Calu3 (cell line): Measurements from ENCODE around the gene KLHL6. TPM values are rescaled to one million over a fixed set of nuclear protein-coding genes. Genes with fewer than 3 reads are reported as not detected.
"Not testable (repeated sequence)": the region's sequence is repeated elsewhere in the genome, so short reads cannot be mapped to it uniquely, and the experiment has no call there.

Source experiments
- BruUV-seq: library from RNA; stranded (reverse); fragments of 400-500 nt; replicated peaks from 2 replicates; lab custom pipeline; 2021; lab: Mats Ljungman, UMichigan
- CTCF ChIA-PET: fragments of 300-600 bp; sonication (Branson Sonifier 250); formaldehyde crosslinking; loops from one replicate; lab custom pipeline; 2022; ENCODE audit warnings: antibody characterized with exemption; lab: Charles Lee
- DNase-seq: peaks from one replicate; pipeline ENCODE4 v3.0.0; 2022
- H3K27ac Mint-ChIP-seq: one replicate; pipeline ENCODE4 v1.8.0; 2022; ENCODE audit warnings: mixed read lengths; ENCODE audit not compliant: unreplicated experiment
- H3K27me3 Mint-ChIP-seq: one replicate; pipeline ENCODE4 v1.8.0; 2022; ENCODE audit warnings: mixed read lengths; ENCODE audit not compliant: unreplicated experiment
- H3K36me3 Mint-ChIP-seq: one replicate; pipeline ENCODE4 v1.8.0; 2022; ENCODE audit warnings: mild to moderate bottlenecking, moderate library complexity, mixed read lengths; ENCODE audit not compliant: insufficient read depth, unreplicated experiment
- H3K4me1 Mint-ChIP-seq: one replicate; pipeline ENCODE4 v1.8.0; 2022; ENCODE audit warnings: mild to moderate bottlenecking, low read depth, mixed read lengths; ENCODE audit not compliant: unreplicated experiment
- H3K4me3 Mint-ChIP-seq: one replicate; pipeline ENCODE4 v1.8.0; 2022; ENCODE audit warnings: mild to moderate bottlenecking, low read depth, moderate library complexity, mixed read lengths; ENCODE audit not compliant: unreplicated experiment
- H3K9me3 Mint-ChIP-seq: one replicate; pipeline ENCODE4 v1.8.0; 2022; ENCODE audit warnings: low read depth, mixed read lengths; ENCODE audit not compliant: unreplicated experiment
- CTCF ChIP-seq: fragments of 200-600 bp; IDR thresholded peaks from one replicate; pipeline ENCODE4 v1.8.0; 2022; ENCODE audit warnings: antibody characterized with exemption; ENCODE audit not compliant: unreplicated experiment
- intact Hi-C: fragments of 100-400 bp; cut with micrococcal nuclease; formaldehyde crosslinking; loops from one replicate; pipeline ENCODE4 v1.10.0; 2022; ENCODE audit not compliant: unreplicated experiment
- total RNA-seq: library from RNA; stranded (reverse); gene quantifications from 2 replicates; pipeline ENCODE4 v1.2.3, GENCODE V29; 2022

Gene KLHL6
- total RNA-seq, 1 experiment from 2014 or later = not detected

- H3K36me3 Mint-ChIP-seq = no peaks in the 10 kb centered on the region
- no peak overlapping the region for H3K27ac Mint-ChIP-seq
- CTCF ChIA-PET = no interaction called here
- TF ChIP-seq CTCF = no peak
- no TSS peak for BruUV-seq
- no peaks in the 10 kb centered on the region for H3K4me1 Mint-ChIP-seq
- intact Hi-C loops = no loop called here
- H3K27me3 Mint-ChIP-seq = peaks cover 64% of the 10 kb centered on the region
- no peaks in the 10 kb centered on the region for H3K9me3 Mint-ChIP-seq
- H3K4me3 Mint-ChIP-seq = no peak overlapping the region
- DNase-seq = no peak
These were observed 21.8 kb upstream of the KLHL6 start for GRCh38 chr3:183577346-183577745.

GRCh38 chr3:183576487-183577107 lies 21.1 kb upstream of the KLHL6 start:
- no peak for DNase-seq
- Mint-ChIP-seq H3K9me3 (no peaks in the 10 kb centered on the region), H3K36me3 (no peaks in the 10 kb centered on the region), H3K4me1 (no peaks in the 10 kb centered on the region), H3K27me3 (peaks cover 59% of the 10 kb centered on the region), H3K4me3 (no peak overlapping the region), H3K27ac (no peak overlapping the region)
- no TSS peak for BruUV-seq
- CTCF ChIA-PET = no interaction called here
- intact Hi-C loops = no loop called here
- no peak for TF ChIP-seq CTCF

- Mint-ChIP-seq H3K27me3 (peaks cover 37% of the 10 kb centered on the region), H3K27ac (no peak overlapping the region), H3K36me3 (no peaks in the 10 kb centered on the region), H3K4me3 (no peak overlapping the region), H3K9me3 (no peaks in the 10 kb centered on the region), H3K4me1 (no peaks in the 10 kb centered on the region)
- no peak for TF ChIP-seq CTCF
- DNase-seq = no peak
- BruUV-seq = no TSS peak
- CTCF ChIA-PET = no interaction called here
- intact Hi-C loops = no loop called here
These were observed 17.4 kb upstream of the KLHL6 start for GRCh38 chr3:183572935-183573334.

GRCh38 chr3:183570191-183570590 lies 14.7 kb upstream of the KLHL6 start:
- H3K27me3 Mint-ChIP-seq = peaks cover 28% of the 10 kb centered on the region
- DNase-seq, H3K27ac Mint-ChIP-seq, H3K4me3 Mint-ChIP-seq, H3K36me3 Mint-ChIP-seq, BruUV-seq, H3K4me1 Mint-ChIP-seq, intact Hi-C loops, H3K9me3 Mint-ChIP-seq: not testable (repeated sequence)
- CTCF ChIA-PET = interaction anchor here (0.6 kb wide), 1 partner anchor 11 kb away, joined by 9 read pairs; no protein-coding TSS in a partner anchor

GRCh38 chr3:183566880-183567279 lies 11.4 kb upstream of the KLHL6 start:
- BruUV-seq = no TSS peak
- Mint-ChIP-seq H3K9me3 (no peaks in the 10 kb centered on the region), H3K4me3 (no peak overlapping the region), H3K4me1 (no peaks in the 10 kb centered on the region), H3K36me3 (no peaks in the 10 kb centered on the region), H3K27me3 (peaks cover 28% of the 10 kb centered on the region), H3K27ac (no peak overlapping the region)
- intact Hi-C loops = no loop called here
- CTCF ChIA-PET = no interaction called here
- DNase-seq = no peak
- no peak for TF ChIP-seq CTCF
